GM21619 (cell line): ENCODE measurements around the gene OTOP3.
"Not testable (repeated sequence)": the region's sequence is repeated elsewhere in the genome, so short reads cannot be mapped to it uniquely, and the experiment has no call there.

Experiments
- ATAC-seq: cut with Tn5 transposase; IDR thresholded peaks from one replicate; pipeline ENCODE4 v1.9.1; 2021; ENCODE audit not compliant: unreplicated experiment

Gene OTOP3, protein sequence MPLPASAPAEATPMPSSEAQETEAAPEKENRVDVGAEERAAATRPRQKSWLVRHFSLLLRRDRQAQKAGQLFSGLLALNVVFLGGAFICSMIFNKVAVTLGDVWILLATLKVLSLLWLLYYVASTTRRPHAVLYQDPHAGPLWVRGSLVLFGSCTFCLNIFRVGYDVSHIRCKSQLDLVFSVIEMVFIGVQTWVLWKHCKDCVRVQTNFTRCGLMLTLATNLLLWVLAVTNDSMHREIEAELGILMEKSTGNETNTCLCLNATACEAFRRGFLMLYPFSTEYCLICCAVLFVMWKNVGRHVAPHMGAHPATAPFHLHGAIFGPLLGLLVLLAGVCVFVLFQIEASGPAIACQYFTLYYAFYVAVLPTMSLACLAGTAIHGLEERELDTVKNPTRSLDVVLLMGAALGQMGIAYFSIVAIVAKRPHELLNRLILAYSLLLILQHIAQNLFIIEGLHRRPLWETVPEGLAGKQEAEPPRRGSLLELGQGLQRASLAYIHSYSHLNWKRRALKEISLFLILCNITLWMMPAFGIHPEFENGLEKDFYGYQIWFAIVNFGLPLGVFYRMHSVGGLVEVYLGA

DNA sequence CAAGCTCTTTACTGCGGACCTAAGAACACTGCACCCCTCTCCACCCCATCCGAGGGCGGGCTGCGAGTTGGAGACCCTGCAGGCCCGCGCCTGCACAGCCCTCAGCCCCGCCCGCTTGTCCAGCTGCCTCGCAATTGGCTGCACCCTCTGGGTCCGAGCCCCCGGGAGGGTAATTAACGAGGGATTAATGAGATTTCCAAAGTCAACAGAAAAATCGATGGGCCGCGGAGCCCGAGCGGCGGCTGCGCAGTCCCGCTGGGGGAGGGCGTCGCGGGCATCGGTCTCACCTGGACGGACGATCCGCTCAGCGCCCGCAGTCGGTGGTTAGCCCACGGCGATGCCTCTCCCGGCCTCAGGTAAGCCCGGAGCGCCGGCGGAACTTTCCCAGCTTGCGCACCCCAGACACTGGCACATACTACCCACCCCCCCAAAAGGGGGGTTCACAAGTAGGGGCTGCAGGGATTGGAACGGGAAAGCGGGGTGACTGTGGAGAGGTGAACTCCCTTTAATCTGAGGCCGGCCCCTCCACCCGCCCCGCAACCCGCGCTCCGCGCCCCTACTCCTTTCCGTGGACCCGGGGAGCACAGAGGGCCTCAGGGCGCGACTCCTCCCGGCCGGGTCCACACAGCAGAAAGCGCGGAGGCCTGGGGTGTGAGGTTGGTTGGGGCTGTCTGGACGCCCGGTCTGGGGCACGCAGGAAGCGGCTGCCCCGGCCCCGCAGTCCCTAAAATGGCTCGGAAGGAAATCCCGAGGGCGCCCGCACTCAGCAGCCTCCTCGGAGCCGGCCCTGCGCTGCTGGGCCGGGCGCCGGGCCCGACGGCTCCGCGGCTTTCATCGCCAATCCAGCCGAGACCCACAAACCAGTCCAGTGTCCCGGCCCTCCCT is at the start of gene OTOP3:
Gene OTOP3, plus strand, starts transcription at position 314 of the 885 bp plus-strand sequence. Its CDS starts 24 bp downstream, at position 338.
- ATAC-seq: no peak

DNA sequence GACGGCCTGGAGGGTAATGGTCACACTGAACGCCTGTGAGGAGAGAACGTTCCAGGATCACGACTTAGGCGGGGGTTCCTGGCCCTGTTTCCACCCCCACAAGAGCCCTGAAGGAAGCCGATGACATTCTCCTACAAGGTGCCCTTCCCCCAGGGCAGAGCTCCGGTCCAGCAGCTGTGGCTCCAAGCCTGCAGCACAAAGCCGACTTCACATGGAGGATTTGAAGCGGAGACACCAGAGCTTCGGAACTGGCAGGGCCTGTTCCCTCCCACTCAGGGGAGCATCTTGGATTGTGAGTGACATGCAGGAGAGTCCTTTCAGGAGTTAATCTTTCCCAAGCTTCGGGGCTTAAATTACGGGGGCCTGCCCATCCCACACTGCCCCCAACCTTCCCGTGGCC is 47.2 kb upstream of the OTOP3 start:
- no peak for ATAC-seq

DNA sequence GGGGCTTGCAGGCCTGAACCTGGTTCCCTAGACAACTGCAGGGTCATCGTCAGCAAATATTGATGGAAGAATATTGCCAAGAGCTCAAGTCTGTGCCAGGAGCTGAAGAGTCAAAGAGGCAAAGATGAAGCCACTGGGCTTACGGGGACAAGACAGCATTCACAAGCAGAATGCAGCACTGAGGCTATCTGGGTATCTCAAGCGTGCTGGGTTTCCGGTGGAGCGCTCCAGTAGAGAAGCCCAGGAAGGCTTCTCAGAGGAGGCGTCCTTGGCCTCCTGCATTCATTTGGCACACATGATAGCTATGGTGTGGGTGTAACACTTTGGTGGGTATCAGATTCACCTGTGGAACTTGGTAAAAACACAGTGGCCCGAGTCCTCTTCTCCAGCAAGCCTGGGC is 45.1 kb upstream of the OTOP3 start:
- no peak for ATAC-seq

DNA sequence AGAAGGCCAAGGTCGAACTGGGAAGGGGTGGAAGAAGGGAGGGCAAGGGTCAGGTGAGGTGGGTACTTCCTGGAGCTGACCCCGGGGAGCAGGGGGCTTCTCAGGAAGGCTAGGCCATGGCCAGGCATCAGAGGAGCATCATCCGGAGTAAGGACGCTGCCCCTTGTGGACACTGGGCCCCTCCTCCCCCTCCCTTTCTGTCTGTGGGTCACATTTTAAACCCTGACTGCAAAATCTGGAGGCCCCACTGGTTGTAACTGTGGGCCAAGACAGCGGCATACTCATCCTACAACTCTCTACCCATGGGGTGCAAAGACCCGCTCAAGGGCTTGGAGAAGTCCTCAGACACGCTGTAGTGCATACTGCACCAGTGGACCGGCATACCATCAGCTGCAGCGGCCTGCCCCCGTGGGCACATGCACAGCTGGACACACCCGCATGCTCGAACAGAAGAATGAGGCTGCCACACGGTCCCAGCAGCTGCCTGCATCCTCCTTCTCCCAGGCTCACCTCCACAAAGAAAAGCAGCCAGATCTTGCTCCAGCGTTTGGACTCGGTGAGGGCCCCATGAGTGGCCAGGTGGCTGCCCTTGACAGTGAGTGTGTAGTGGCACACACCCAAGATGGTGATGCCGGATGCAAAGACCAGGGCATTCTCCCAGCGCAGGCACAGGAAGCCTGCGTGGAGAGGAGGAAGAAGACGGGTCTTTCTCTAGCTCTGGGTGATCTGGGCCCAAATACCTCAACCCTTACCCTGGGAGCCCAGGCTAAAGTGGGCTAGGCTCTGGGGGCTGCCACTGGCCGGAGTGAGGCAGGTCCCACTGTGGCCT is 43.5 kb upstream of the OTOP3 start:
- ATAC-seq: no peak

DNA sequence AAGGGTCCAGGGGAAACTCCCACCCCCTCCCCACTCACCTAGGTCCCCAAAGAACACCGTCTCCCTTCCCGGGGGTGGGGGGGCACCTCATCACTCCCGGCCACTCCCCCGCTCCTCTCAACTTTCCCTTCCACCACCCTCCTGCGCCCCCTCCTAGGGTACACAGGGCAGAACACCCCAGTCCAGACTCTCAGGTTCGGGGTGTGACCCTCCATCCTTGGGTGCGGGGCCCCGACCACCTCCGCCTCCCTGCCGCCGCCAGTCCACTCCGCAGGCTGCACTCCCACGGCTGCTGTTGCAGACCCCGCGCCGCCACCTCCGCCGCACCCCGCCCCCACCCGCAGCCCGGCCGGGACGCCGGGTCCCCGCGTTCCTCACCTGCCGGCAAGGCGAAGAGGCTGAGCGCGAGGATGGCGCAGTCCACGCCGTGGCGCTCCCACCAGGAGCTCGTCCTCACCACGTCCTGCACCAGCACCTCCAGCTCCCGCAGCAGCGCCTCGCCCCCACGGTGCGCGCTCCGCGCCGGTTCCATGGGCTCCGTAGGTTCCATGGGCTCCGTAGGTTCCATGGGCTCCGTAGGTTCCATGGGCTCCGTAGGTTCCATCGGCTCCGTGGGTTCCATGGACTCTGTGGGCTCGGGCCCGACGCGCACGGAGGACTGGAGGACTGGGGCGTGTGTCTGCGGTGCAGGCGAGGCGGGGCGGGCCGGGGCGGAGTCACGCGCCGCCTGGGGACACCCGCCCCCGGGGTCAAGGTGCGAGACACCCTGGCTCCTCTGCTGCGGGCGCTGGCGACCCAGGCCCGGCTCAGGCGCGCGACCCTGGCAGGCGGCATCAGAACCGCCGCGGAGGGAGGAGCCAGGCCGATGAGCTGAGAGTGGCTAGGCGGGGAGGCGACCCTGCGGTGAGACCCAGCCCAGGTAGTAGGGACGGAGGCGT is 42.5 kb upstream of the OTOP3 start, which contains the start of gene FADS6:
Gene FADS6, minus strand, starts transcription at position 660 of the 938 bp plus-strand sequence. Its CDS starts 38 bp downstream, at position 622.
- ATAC-seq: no peak

DNA sequence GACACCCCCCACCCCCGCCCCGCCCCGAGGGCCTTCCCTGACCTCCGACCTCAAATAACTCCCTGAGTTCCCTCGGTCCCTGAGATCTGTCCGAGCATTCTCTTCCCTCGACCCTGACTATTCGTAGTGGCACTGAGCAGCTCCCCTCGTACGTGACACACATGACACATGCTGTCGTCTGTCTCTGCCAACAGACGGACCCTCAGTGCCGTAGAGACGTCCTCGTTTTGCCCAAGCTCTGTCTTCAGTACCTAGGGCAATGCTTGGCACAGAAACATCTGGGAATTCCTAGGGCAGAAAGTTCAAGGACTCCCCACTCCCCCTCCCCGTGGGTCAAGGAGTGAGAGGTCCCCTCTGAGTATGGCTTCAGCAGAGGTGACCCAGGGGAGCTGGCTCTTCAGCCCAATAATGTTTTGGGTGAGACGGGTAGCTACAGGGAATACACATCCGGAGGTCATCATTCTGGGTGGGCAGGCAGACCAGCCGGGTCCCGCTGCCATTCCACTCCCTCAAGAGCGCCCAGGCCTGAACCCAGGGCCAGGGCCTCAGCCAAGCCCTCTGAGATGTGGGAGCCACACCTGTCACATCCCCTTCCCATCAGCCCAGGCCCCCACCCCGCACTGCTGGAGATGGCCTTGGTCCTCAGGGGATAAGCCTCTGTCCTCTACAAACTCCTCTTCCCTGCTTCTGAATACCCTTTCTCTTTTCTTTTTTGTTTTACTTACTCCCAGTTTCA is 41.6 kb upstream of the OTOP3 start:
- ATAC-seq: no peak

DNA sequence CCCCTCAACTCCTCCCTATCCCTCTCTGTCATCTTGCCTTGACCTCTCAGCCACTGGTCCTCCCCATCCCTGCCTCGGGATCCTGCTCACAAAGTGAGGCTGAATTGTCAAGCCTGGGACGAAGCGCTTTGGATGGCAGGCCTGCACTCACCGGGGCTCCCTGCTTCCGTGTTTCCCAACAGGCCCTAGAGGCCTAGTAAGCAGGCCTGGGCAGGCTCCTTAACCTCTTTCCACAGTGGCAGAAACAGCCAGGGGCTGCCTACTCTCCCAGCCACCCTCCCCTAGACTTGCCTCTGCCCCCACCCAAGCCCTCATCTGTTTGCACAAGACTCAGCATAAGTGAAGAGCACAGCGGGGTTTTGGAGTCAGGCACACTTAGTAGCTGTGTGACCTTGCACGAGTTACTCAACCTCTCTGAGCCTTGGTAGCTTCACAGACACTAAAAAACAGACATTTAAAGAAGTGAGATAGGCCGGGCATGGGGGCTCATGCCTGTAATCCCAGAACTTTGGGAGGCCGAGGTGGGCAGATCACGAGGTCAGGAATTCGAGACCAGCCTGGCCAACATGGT is 37.2 kb upstream of the OTOP3 start:
- no peak for ATAC-seq

DNA sequence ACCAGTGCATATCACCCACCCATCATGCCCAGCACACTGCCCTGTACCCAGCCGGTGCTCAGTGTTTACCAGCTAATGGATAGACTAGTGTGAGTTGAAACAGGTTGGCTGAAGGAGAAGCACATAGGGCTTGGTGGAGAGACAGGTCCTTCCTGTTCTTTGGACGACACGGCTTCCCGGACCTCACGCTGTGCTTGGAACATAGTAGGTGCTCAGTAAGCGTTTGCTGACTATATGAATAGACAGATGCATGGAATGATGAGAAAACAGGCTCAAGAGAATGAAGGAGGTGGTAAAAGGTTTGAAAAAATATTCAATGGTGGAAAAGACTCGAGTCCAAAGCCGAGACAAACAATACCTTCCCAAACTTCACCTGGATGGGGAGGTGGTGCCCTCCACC is 35.5 kb upstream of the OTOP3 start:
- no peak for ATAC-seq

- ATAC-seq: no peak
Observed at GRCh38 chr17:74901353-74902135, 34.2 kb upstream of the OTOP3 start.

DNA sequence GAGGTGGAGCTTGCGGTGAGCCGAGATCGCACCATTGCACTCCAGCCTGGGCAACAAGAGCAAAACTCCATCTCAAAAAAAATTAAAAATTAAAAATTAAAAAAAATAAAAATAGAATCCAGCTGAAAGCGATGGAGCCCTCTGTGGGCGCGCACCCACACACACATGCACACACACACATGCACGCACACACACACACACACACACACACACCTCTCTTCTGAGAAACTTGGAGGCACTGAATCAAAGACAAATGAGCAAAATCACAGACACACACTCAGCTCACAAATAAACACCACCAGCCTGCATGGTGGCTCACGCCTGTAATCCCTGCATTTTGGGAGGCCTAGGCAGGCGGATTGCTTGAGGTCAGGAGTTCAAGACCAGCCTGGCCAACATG is 32.7 kb upstream of the OTOP3 start:
- no peak for ATAC-seq

DNA sequence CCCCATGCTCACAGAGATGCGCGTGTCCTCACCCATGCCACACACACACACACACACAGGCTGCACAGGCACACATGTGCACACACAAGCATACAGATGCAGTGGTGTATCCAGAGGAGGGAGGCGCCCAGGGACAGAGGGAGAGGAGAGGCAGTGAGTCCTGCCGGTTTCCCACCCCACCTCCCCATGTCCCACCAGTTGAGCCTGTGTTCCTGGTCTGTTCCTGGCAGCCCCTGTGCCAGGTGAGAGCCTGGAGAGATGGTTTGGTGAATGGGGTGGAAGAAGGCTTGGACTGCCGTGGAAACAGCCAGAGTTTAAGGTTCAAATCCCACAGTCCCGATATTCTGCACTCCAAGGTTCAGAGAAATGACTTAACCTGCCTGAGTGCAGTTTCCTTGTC is 32.0 kb upstream of the OTOP3 start:
- no peak for ATAC-seq

DNA sequence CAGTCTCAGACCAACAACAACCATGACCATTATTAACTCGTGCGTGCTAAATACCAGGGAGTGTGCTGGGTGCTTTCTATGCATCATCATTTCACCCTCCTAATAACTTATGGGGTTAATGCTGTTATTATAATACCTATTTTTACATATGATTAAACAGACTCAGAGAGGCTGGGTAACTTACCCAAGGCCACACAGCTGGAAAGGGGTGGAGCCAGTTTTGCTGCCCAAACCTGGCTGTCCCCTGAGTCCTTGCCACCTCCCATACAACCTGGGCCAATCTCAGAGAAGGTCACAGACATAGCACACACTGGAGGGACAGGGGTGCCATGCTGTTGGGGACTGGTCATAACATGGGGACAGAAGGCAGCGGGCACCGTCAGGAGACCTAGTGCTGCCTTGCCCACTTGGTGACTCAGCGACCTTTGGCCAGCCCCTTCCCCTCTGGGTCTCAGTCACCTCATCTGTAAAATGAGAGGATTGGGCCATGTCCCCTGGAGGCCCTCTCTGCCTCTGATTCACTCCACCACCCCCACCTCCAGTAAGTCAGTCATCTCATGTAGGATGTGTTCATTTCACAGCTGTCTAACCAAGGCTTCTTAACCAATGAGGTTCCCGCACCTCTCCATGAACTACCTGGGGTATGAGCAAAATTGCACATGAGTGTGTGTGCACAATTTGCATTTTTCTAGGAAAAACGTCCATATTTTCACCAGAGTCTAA is 30.9 kb upstream of the OTOP3 start:
- no peak for ATAC-seq

DNA sequence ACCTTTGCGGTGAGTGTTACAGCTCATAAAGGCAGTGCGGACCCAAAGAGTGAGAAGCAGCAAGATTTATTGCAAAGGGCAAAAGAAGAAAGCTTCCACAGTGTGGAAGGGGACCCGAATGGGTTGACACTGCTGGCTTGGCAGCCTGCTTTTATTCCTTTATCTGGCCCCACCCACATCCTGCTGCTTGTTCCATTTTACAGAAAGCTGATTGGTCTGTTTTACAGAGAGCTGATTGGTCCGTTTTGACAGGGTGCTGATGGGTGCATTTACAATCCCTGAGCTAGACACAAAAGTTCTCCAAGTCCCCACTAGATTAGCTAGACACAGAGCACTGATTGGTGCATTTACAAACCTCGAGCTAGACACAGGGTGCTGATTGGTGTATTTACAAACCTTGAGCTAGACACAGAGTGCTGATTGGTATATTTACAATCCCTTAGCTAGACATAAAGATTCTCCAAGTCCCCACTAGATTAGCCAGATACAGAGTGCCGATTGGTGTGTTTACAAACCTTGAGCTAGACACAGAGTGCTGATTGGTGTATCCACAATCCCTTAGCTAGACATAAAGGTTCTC is 29.4 kb upstream of the OTOP3 start:
- not testable (repeated sequence) for ATAC-seq

DNA sequence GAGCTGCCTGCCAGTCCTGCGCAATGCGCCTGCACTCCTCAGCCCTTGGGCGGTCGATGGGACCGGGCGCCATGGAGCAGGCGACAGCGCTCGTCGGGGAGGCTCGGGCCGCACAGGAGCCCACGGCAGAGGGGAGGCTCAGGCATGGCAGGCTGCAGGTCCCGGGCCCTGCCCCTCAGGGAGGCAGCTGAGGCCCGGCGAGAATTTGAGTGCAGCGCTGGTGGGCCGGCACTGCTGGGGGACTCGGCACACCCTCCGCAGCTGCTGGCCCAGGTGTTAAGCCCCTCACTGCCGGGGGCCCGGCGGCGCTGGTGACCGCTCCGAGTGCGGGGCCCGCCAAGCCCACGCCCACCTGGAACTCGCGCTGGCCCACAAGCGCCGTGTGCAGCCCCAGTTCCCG is 28.7 kb upstream of the OTOP3 start:
- ATAC-seq: no peak

DNA sequence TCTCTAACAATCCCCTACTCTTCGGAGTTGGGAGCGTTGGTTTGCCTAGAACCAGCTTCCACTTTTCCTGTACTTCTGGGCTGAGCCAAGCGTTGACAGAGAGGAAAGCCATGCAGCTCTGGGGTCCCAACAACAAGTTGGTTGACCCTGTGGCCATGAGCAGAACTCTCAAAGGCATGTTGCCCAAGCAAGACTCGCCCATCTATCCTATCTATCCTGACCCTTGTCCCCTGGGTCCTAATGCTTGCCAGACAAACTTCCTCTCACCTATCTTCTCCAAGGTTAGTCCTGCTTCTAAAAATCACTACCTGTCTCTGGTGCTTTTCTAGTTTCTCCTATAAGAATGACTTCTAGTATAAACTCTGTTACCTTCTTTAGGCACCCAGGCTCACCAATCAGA is 26.6 kb upstream of the OTOP3 start:
- not testable (repeated sequence) for ATAC-seq

- not testable (repeated sequence) for ATAC-seq
Observed at GRCh38 chr17:74911423-74911822, 24.3 kb upstream of the OTOP3 start.
